GM19372 (cell line): Measurements from ENCODE around the gene ATRIP.

Experiments used
- ATAC-seq: cut with Tn5 transposase; IDR thresholded peaks from one replicate; pipeline ENCODE4 v1.9.1; 2021; ENCODE audit warnings: mild to moderate bottlenecking, low read depth, moderate library complexity; ENCODE audit not compliant: unreplicated experiment

The ATRIP gene

GRCh38 chr3:48493203-48493501, 46.6 kb downstream of the ATRIP start:
- no peak for ATAC-seq

GRCh38 chr3:48500656-48501055, 54.1 kb downstream of the ATRIP start:
- ATAC-seq, result no peak

- no peak for ATAC-seq
Observed at GRCh38 chr3:48501196-48501595, 54.7 kb downstream of the ATRIP start.

GRCh38 chr3:48502121-48502520, 55.6 kb downstream of the ATRIP start:
- ATAC-seq, result no peak

- ATAC-seq, result no peak
Observed at GRCh38 chr3:48502728-48503168, 56.2 kb downstream of the ATRIP start.

GRCh38 chr3:48503401-48504050, 57.0 kb downstream of the ATRIP start:
- no peak for ATAC-seq

- ATAC-seq, result no peak
Observed at GRCh38 chr3:48504051-48504946, 57.8 kb downstream of the ATRIP start, which contains the start of gene SHISA5. TSS of gene SHISA5 (minus strand) at chr3:48504174. CDS start at chr3:48504094, 80 bp downstream.

DNA sequence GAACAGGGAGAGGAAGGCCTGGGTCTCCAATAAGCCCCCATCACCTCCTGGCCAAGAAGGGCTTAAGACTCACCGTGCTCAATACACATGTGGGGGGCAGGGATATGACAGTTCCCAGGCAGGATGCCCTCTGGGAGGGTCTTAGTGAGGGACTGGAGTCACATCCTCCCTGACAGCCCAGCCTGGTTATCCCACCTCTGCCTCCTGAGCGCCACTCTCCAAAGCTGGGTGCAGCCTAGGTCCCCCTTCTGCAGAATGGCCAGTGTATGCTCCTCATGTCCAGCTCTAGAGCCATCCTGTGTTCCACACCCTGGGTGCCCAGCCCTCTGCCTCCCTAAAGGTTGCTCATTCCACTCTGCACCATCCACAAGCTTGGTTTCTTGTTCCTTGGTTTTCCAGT, 58.6 kb downstream of the ATRIP start:
- no peak for ATAC-seq

DNA sequence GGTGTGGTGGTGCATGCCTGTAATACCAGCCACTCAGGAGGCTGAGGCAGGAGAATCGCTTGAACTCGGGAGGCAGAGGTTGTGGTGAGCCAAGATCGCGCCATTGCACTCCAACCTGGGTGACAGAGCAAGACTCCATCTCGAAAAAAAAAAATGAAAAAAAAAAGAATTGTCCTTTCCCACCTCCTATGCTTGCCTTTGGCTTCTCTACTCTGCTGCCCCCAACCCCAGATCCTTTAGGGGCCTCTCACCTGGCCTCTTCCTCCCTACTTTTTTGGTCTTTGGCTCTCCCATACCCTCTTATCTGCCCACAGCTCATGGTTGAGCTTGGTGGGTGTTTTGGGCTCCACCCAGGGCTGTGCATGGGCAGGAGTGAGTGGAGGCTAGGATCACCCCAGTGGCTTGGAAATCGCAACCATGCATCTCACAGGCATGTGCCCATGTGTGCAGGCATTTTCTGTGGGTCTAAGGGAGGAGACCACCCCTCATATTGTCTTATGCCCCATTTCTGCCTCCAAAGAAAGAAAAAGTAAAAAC, 59.5 kb downstream of the ATRIP start:
- ATAC-seq, result no peak

GRCh38 chr3:48507256-48508061, 60.9 kb downstream of the ATRIP start:
- ATAC-seq, result no peak

GRCh38 chr3:48511551-48511950, 65.0 kb downstream of the ATRIP start:
- no peak for ATAC-seq

- no peak for ATAC-seq
Observed at GRCh38 chr3:48514431-48515227, 68.1 kb downstream of the ATRIP start.
